MCF 10A (cell line): Measurements from ENCODE around the gene PARN. TPM values are rescaled to one million over a fixed set of nuclear protein-coding genes. Genes with fewer than 3 reads are reported as not detected.

Experiments
- BruUV-seq: library from RNA; stranded (reverse); fragments of 400-500 nt; replicated peaks from 2 replicates; lab custom pipeline; 2021; lab: Mats Ljungman, UMichigan
- CTCF ChIA-PET: fragments of 300-600 bp; sonication (Branson Sonifier 250); formaldehyde crosslinking; extraction: SDS; loops from one replicate; lab custom pipeline; 2021; ENCODE audit warnings: antibody characterized with exemption, inconsistent platforms; lab: Yijun Ruan, JAX
- POLR2A ChIA-PET: fragments of 300-600, 350-650 bp; sonication (Branson Sonifier 250); formaldehyde crosslinking; extraction: SDS; loops from one replicate; lab custom pipeline; 2020; ENCODE audit warnings: antibody characterized with exemption, inconsistent platforms; lab: Yijun Ruan, JAX
- DNase-seq: peaks from one replicate; pipeline ENCODE4 v3.0.0-alpha.2; 2018; ENCODE audit not compliant: unreplicated experiment
- H3K27ac Mint-ChIP-seq: one replicate; pipeline ENCODE4 v1.8.0; 2022; ENCODE audit warnings: mild to moderate bottlenecking, low read depth, mixed read lengths; ENCODE audit not compliant: unreplicated experiment
- H3K27me3 Mint-ChIP-seq: one replicate; pipeline ENCODE4 v1.8.0; 2022; ENCODE audit warnings: mixed read lengths; ENCODE audit not compliant: insufficient read depth, unreplicated experiment
- H3K36me3 Mint-ChIP-seq: one replicate; pipeline ENCODE4 v1.8.0; 2022; ENCODE audit warnings: mild to moderate bottlenecking, moderate library complexity, mixed read lengths; ENCODE audit not compliant: insufficient read depth, unreplicated experiment
- H3K4me1 Mint-ChIP-seq: one replicate; pipeline ENCODE4 v1.8.0; 2022; ENCODE audit warnings: mixed read lengths; ENCODE audit not compliant: insufficient read depth, unreplicated experiment
- H3K4me3 Mint-ChIP-seq: one replicate; pipeline ENCODE4 v1.8.0; 2022; ENCODE audit warnings: mild to moderate bottlenecking, moderate library complexity, mixed read lengths; ENCODE audit not compliant: unreplicated experiment
- H3K9me3 Mint-ChIP-seq: one replicate; pipeline ENCODE4 v1.8.0; 2022; ENCODE audit warnings: mixed read lengths; ENCODE audit not compliant: unreplicated experiment
- CTCF ChIP-seq: fragments of 200-600 bp; IDR thresholded peaks from one replicate; pipeline ENCODE4 v1.8.0; 2022; ENCODE audit warnings: antibody characterized with exemption, mild to moderate bottlenecking; ENCODE audit not compliant: unreplicated experiment
- intact Hi-C: fragments of 100-400 bp; cut with micrococcal nuclease; formaldehyde crosslinking; loops from 2 replicates; pipeline ENCODE4 v1.14.1; 2022
- total RNA-seq: library from RNA; stranded (reverse); gene quantifications from 2 replicates; pipeline ENCODE4 v1.2.3, GENCODE V29; 2022

PARN gene
- total RNA-seq, 1 experiment from 2014 or later, result 35.0 TPM

- DNase-seq, result no peak
- Mint-ChIP-seq H3K4me1 (no peaks in the 10 kb centered on the region), H3K27me3 (no peaks in the 10 kb centered on the region), H3K27ac (no peak overlapping the region), H3K36me3 (peaks cover 92% of the 10 kb centered on the region), H3K9me3 (no peaks in the 10 kb centered on the region), H3K4me3 (no peak overlapping the region)
- POLR2A ChIA-PET, result interaction anchor here (0.7 to 1.1 kb wide), 2 partner anchors 12 to 25 kb away, joined by 3 read pairs; no protein-coding TSS in a partner anchor
- no peak for TF ChIP-seq CTCF
- intact Hi-C loops, result no loop called here
- CTCF ChIA-PET, result no interaction called here
- no TSS peak for BruUV-seq
Observed at GRCh38 chr16:14608604-14609003, 21.5 kb downstream of the PARN start.

GRCh38 chr16:14608111-14608566 lies 21.9 kb downstream of the PARN start:
- DNase-seq, result no peak
- ChIA-PET CTCF (interaction anchor here (0.6 kb wide), 1 partner anchor 15 kb away, joined by 4 read pairs; no protein-coding TSS in a partner anchor), POLR2A (interaction anchor here (1.1 kb wide), 1 partner anchor 12 kb away, joined by 3 read pairs; no protein-coding TSS in a partner anchor)
- Mint-ChIP-seq H3K9me3 (no peaks in the 10 kb centered on the region), H3K27ac (no peak overlapping the region), H3K4me1 (no peaks in the 10 kb centered on the region), H3K4me3 (no peak overlapping the region), H3K36me3 (peaks cover 92% of the 10 kb centered on the region), H3K27me3 (no peaks in the 10 kb centered on the region)
- TF ChIP-seq CTCF, result no peak
- intact Hi-C loops, result no loop called here
- BruUV-seq, result no TSS peak

GRCh38 chr16:14606102-14606501 lies 24.0 kb downstream of the PARN start:
- ChIA-PET POLR2A (no interaction called here), CTCF (interaction anchor here (0.5 to 1.9 kb wide), 8 partner anchors 10 to 705 kb away, joined by 3 to 7 read pairs (median 4); no protein-coding TSS in a partner anchor)
- BruUV-seq, result no TSS peak
- H3K36me3 Mint-ChIP-seq, result peaks cover 89% of the 10 kb centered on the region
- no peak overlapping the region for H3K4me3 Mint-ChIP-seq
- no peak for TF ChIP-seq CTCF
- no peaks in the 10 kb centered on the region for H3K9me3 Mint-ChIP-seq
- no peak overlapping the region for H3K27ac Mint-ChIP-seq
- no peaks in the 10 kb centered on the region for H3K27me3 Mint-ChIP-seq
- DNase-seq, result no peak
- intact Hi-C loops, result no loop called here
- no peaks in the 10 kb centered on the region for H3K4me1 Mint-ChIP-seq

DNA sequence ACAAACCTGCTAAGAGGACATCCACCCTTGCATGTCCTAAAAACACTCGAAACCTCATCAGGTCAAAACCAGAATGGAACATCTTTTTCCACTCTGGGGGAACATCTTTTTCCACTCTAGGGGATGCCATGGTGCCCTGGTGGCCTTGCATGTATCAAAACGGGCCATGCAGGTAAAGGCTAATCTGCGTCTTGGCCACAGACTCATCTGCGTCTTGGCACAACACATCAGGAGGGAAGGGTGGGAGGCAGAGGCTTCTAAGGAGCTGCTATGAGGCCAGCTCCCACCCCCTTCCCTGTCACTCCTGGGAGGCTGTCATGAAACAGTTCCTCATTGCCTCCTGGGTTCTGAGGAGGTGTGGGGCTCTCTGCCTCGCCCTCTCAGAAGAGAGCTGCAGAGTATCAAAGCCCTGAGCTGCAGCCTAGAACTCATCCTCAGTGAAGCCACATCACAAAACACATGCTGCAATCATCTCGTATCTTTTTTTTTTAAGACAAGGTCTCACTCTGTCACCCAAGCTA lies 27.6 kb downstream of the PARN start:
- Mint-ChIP-seq H3K27me3 (no peaks in the 10 kb centered on the region), H3K27ac (no peak overlapping the region), H3K4me1 (no peaks in the 10 kb centered on the region), H3K9me3 (no peaks in the 10 kb centered on the region), H3K4me3 (no peak overlapping the region), H3K36me3 (peaks cover 93% of the 10 kb centered on the region)
- ChIA-PET CTCF (interaction anchor here (0.6 to 1.8 kb wide), 7 partner anchors 11 to 354 kb away, joined by 3 to 4 read pairs (median 4); no protein-coding TSS in a partner anchor), POLR2A (interaction anchor here (0.7 to 0.8 kb wide), 2 partner anchors 14 to 15 kb away, joined by 3 read pairs; no protein-coding TSS in a partner anchor)
- no peak for DNase-seq
- intact Hi-C loops, result no loop called here
- no TSS peak for BruUV-seq
- no peak for TF ChIP-seq CTCF
